B cell (primary cell): Measurements from ENCODE around the gene ARHGAP11A. TPM values are rescaled to one million over a fixed set of nuclear protein-coding genes. Genes with fewer than 3 reads are reported as not detected.

ENCODE experiments used
- ATAC-seq: fragments of 200-7000 bp; cut with Tn5 transposase; one replicate; pipeline ENCODE4 v1.10.0; 2021; ENCODE audit warnings: low read depth, mild to moderate bottlenecking, moderate number of reproducible peaks, moderate library complexity
- CTCF ChIA-PET: fragments of 350-600 bp; sonication (Branson Sonifier 250); formaldehyde crosslinking; loops from one replicate; lab custom pipeline; 2021; ENCODE audit warnings: antibody characterized with exemption, inconsistent platforms; lab: Charles Lee
- POLR2A ChIA-PET: fragments of 350-600 bp; sonication (Branson Sonifier 250); formaldehyde crosslinking; loops from one replicate; lab custom pipeline; 2021; ENCODE audit warnings: antibody characterized with exemption; lab: Charles Lee
- DNase-seq: peaks from one replicate; pipeline ENCODE4 v3.0.0; 2013
- H2AFZ ChIP-seq: 2 replicates; pipeline ENCODE4 v1.6.1; 2012; ENCODE audit warnings: mild to moderate bottlenecking, low read depth, low read length; ENCODE audit not compliant: insufficient read depth, poor library complexity, severe bottlenecking
- H3K27ac ChIP-seq, 2 donors: 1 replicate in 1 of 2; 2 replicates in 1 of 2; pipeline ENCODE4 v1.5.1; 2012 to 2013; ENCODE audit warnings: low read length in 2 of 2, mild to moderate bottlenecking in 2 of 2, moderate library complexity in 1 of 2
- H3K27me3 ChIP-seq, 4 experiments: fragments of 200-600 bp in 1 of 4; sonication (generic) in 1 of 4; replicated peaks in 1 of 4; 1 replicate in 2 of 4; 2 replicates in 2 of 4; pipeline versions ENCODE4 v1.6.1 to v1.7.0; 2013 to 2016; ENCODE audit warnings: low read length in 3 of 4, mild to moderate bottlenecking in 2 of 4, mixed read lengths in 1 of 4, moderate library complexity in 1 of 4; ENCODE audit not compliant: insufficient read depth in 4 of 4, control insufficient read depth in 3 of 4; ENCODE audit errors: control extremely low read depth in 1 of 4
- H3K36me3 ChIP-seq, 2 experiments: replicated peaks in 1 of 2; 1 replicate in 1 of 2; 2 replicates in 1 of 2; pipeline versions ENCODE4 v1.6.1 to v1.7.1; 2013; ENCODE audit warnings: low read length in 1 of 2; ENCODE audit not compliant: insufficient read depth in 2 of 2, control insufficient read depth in 1 of 2; ENCODE audit errors: control extremely low read depth in 1 of 2, extremely low read depth in 1 of 2
- H3K4me1 ChIP-seq, 2 donors: fragments of 200-600 bp in 1 of 2; sonication (generic) in 1 of 2; 1 replicate in 1 of 2; 2 replicates in 1 of 2; pipeline versions ENCODE4 v1.5.1 to v1.6.1; 2013 to 2017; ENCODE audit warnings: low read length in 2 of 2; ENCODE audit not compliant: control insufficient read depth in 2 of 2, insufficient read depth in 2 of 2
- H3K4me2 ChIP-seq: replicated peaks from 2 replicates; pipeline ENCODE3; 2012; ENCODE audit warnings: mild to moderate bottlenecking, low read depth, low read length; ENCODE audit not compliant: poor library complexity, severe bottlenecking
- H3K4me3 ChIP-seq, 5 experiments: fragments of 200-600 bp in 1 of 5; sonication (generic) in 1 of 5; 1 replicate in 3 of 5; 2 replicates in 2 of 5; pipeline versions ENCODE4 v1.5.1 to v1.7.0; 2011 to 2016; ENCODE audit warnings: low read length in 4 of 5, mild to moderate bottlenecking in 4 of 5, low read depth in 2 of 5, control low read depth in 1 of 5, moderate library complexity in 1 of 5; ENCODE audit not compliant: insufficient read depth in 1 of 5; ENCODE audit errors: control extremely low read depth in 1 of 5, extremely low read depth in 1 of 5
- H3K79me2 ChIP-seq: fragments of 200-600 bp; sonication (generic); one replicate; pipeline ENCODE4 v1.6.0; 2016; ENCODE audit warnings: low read length; ENCODE audit not compliant: control insufficient read depth, insufficient read depth
- H3K9ac ChIP-seq: fragments of 200-600 bp; sonication (generic); 2 replicates; pipeline ENCODE4 v1.6.1; 2017; ENCODE audit warnings: mild to moderate bottlenecking, low read length, moderate library complexity
- H3K9me3 ChIP-seq, 3 donors: one replicate each; pipeline versions ENCODE4 v1.6.1 to v1.7.1; 2013; ENCODE audit warnings: low read length in 2 of 3; ENCODE audit not compliant: control insufficient read depth in 2 of 3, insufficient read depth in 1 of 3; ENCODE audit errors: control extremely low read depth in 1 of 3
- H4K20me1 ChIP-seq: 2 replicates; pipeline ENCODE4 v1.6.0; 2012; ENCODE audit warnings: mild to moderate bottlenecking, low read length; ENCODE audit not compliant: insufficient read depth, control insufficient read depth, poor library complexity, severe bottlenecking
- H3K27ac Mint-ChIP-seq: one replicate; pipeline ENCODE4 v1.8.0; 2021; ENCODE audit warnings: mixed read lengths
- H3K27me3 Mint-ChIP-seq: one replicate; pipeline ENCODE4 v1.8.0; 2021; ENCODE audit warnings: mixed read lengths
- H3K4me1 Mint-ChIP-seq: one replicate; pipeline ENCODE4 v1.8.0; 2021; ENCODE audit warnings: mixed read lengths
- H3K4me3 Mint-ChIP-seq: one replicate; pipeline ENCODE4 v1.8.0; 2021; ENCODE audit warnings: mixed read lengths
- H3K9me3 Mint-ChIP-seq: one replicate; pipeline ENCODE4 v1.8.0; 2022; ENCODE audit warnings: mixed read lengths; ENCODE audit not compliant: insufficient read depth
- EZH2 ChIP-seq: IDR thresholded peaks from 2 replicates; pipeline ENCODE4 v1.6.1; 2012; ENCODE audit warnings: borderline replicate concordance, low read depth, mild to moderate bottlenecking, moderate library complexity, low read length; ENCODE audit not compliant: insufficient read depth, poor library complexity, severe bottlenecking
- WGBS: methylation state at CpG from one replicate; pipeline ENCODE4 v1.1.5; 2013; ENCODE audit warnings: missing lambda C conversion rate; ENCODE audit not compliant: insufficient coverage; 5-methylcytosine and 5-hydroxymethylcytosine counted together
- intact Hi-C: fragments of 100-400 bp; cut with micrococcal nuclease; formaldehyde crosslinking; loops from one replicate; pipeline ENCODE4 v1.10.0; 2022
- polyA plus RNA-seq: library from polyadenylated mRNA; depleted of rRNA; stranded (reverse); fragments of >200 nt; gene quantifications from 2 replicates; pipeline ENCODE4 v1.2.3, GENCODE V29; 2012
- total RNA-seq, 2 donors: library from RNA; stranded (reverse); fragments of 120-200 nt in 1 of 2; gene quantifications; 1 replicate in 1 of 2; 2 replicates in 1 of 2; pipeline versions ENCODE4 v1.2.3 to v1.2.4, GENCODE V29; 2013 to 2022
- TF ChIP-seq, protein P1 (sequence below): fragments of 200-600 bp; IDR thresholded peaks from one replicate; pipeline ENCODE4 v1.8.0; 2022; ENCODE audit warnings: antibody characterized with exemption, mild to moderate bottlenecking

ARHGAP11A gene
- total and polyA plus RNA-seq, 2 donors (not counting 1 experiment from before 2014, with no cell fraction given), result 0.51 to 3.3 TPM

DNA sequence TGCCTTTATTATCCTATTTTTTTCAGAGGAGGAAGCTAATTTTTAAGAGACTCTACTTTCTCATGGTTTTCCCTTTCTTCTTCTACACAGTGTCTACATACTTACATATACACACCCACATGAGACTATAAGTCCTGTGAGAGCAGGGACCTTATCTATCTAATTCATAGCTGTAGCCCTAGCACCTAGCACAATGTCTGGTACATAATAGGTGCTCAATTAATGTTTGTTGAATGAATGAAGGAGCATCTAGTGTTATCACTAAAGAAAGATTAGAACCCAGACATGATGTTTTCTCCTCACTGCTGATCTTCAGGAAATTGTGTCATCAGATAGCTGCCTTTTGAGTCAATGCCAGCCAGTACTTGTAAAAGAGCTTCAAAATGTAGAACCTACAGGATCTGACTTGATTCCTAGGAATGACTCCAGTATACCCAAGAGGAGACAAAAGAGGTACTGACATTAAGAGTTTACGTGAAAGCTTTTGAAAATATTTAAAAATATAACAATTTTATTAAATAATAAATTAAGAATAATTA is 28.7 kb downstream of the ARHGAP11A start:
- CTCF ChIA-PET, result interaction anchor here (2.5 kb wide), 1 partner anchor 19 kb away, joined by 12 read pairs; no protein-coding TSS in a partner anchor
- Mint-ChIP-seq H3K4me3 (no peak overlapping the region), H3K27ac (no peak overlapping the region), H3K4me1 (no peaks in the 10 kb centered on the region), H3K9me3 (no peaks in the 10 kb centered on the region), H3K27me3 (peaks cover 11% of the 10 kb centered on the region)
- ATAC-seq, result no peak
- no peaks in the 10 kb centered on the region for H3K79me2 ChIP-seq
- no peaks in the 10 kb centered on the region for H3K27me3 ChIP-seq
- H2AFZ ChIP-seq, result no peak overlapping the region
- intact Hi-C loops, result no loop called here
- H3K9ac ChIP-seq, result no peak overlapping the region
- POLR2A ChIA-PET, result no interaction called here
- DNase-seq, result no peak
- no peaks in the 10 kb centered on the region for H3K4me1 ChIP-seq
- no peaks in the 10 kb centered on the region for H4K20me1 ChIP-seq
- H3K27ac ChIP-seq, result no peak overlapping the region
- no peaks in the 10 kb centered on the region for H3K9me3 ChIP-seq
- WGBS, result no CpG with 5 or more reads among the region's 1 CpG
- H3K4me3 ChIP-seq, result no peak overlapping the region
- TF ChIP-seq EZH2, result no peak
- TF ChIP-seq, protein P1, sequence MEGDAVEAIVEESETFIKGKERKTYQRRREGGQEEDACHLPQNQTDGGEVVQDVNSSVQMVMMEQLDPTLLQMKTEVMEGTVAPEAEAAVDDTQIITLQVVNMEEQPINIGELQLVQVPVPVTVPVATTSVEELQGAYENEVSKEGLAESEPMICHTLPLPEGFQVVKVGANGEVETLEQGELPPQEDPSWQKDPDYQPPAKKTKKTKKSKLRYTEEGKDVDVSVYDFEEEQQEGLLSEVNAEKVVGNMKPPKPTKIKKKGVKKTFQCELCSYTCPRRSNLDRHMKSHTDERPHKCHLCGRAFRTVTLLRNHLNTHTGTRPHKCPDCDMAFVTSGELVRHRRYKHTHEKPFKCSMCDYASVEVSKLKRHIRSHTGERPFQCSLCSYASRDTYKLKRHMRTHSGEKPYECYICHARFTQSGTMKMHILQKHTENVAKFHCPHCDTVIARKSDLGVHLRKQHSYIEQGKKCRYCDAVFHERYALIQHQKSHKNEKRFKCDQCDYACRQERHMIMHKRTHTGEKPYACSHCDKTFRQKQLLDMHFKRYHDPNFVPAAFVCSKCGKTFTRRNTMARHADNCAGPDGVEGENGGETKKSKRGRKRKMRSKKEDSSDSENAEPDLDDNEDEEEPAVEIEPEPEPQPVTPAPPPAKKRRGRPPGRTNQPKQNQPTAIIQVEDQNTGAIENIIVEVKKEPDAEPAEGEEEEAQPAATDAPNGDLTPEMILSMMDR, result no peak
- no peak overlapping the region for H3K4me2 ChIP-seq
- no peaks in the 10 kb centered on the region for H3K36me3 ChIP-seq

DNA sequence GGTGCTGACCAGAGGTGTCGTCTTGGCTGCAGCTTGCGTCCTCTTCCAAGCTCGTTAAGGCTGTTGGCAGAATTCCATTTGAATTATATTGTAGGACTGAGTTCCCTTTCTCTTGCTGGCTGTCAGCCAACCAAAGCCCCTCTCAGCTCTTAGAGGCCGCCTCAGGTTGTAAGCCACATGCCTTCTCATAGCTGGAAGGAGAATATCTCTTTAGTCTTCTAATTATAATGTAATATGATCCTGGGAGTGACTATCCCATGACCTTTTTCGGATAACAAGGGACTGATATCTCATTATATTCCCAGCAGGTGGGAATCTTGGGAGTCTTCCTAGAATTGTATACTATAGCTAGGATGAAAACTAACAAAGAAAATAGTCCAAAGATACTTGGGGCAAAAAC is 31.0 kb downstream of the ARHGAP11A start:
- H3K4me1 ChIP-seq, result no peaks in the 10 kb centered on the region
- no peak overlapping the region for H3K27ac ChIP-seq
- no peaks in the 10 kb centered on the region for H3K9me3 Mint-ChIP-seq
- H3K9me3 ChIP-seq, result no peaks in the 10 kb centered on the region
- no peaks in the 10 kb centered on the region for H3K36me3 ChIP-seq
- no peak overlapping the region for H3K9ac ChIP-seq
- intact Hi-C loops, result loop anchor here (5.0 kb wide), 1 partner anchor 1366 kb away; no protein-coding TSS in a partner anchor
- H3K79me2 ChIP-seq, result no peaks in the 10 kb centered on the region
- H3K4me3 ChIP-seq, result no peak overlapping the region
- H4K20me1 ChIP-seq, result no peaks in the 10 kb centered on the region
- DNase-seq (no peak), ATAC-seq (no peak)
- no peak overlapping the region for H3K4me2 ChIP-seq
- POLR2A ChIA-PET, result no interaction called here
- no peaks in the 10 kb centered on the region for H3K27me3 ChIP-seq
- CTCF ChIA-PET, result no interaction called here
- no peak overlapping the region for H3K27ac Mint-ChIP-seq
- TF ChIP-seq, protein P1, result no peak
- no peak for TF ChIP-seq EZH2
- H2AFZ ChIP-seq, result no peak overlapping the region
- H3K4me3 Mint-ChIP-seq, result no peak overlapping the region
- 89% methylated on average over 3 of the region's 5 CpGs for WGBS
- H3K27me3 Mint-ChIP-seq, result peaks cover 9% of the 10 kb centered on the region
- no peaks in the 10 kb centered on the region for H3K4me1 Mint-ChIP-seq
